GM21360 (cell line): ENCODE data around the gene RANBP3.

Experiments
- ATAC-seq: cut with Tn5 transposase; IDR thresholded peaks from one replicate; pipeline ENCODE4 v1.9.1; 2021; ENCODE audit warnings: mild to moderate bottlenecking, moderate library complexity; ENCODE audit not compliant: unreplicated experiment

The RANBP3 gene

DNA sequence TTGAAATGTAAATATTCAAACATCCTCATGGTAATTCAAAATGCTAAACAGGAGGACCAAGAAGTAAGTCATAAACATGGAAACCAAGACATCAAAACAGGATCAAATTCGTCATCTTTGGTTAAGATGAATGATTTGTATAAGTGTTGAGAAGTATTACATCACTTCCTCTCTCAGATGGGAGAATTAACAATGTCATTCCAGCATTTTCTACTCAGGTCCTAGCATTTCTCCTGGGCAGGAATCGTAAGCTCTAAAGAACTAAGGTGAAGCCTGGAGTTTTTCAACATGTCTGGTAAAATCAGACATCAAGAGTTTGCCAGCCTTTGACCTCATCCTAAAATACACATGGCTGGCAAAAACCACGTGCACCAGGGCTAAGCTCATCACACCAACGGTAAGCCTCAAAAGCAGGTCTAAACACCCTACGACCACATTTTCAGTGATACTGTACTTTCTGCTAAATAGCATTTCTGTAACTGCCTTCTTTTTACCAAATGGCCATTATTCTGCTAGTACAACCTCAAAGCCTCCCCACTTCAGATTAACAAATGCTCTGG lies 24.8 kb downstream of the RANBP3 start:
- ATAC-seq, result no peak

GRCh38 chr19:5952193-5953029 lies 25.5 kb downstream of the RANBP3 start:
- no peak for ATAC-seq

GRCh38 chr19:5951338-5951861 lies 26.5 kb downstream of the RANBP3 start:
- no peak for ATAC-seq

DNA sequence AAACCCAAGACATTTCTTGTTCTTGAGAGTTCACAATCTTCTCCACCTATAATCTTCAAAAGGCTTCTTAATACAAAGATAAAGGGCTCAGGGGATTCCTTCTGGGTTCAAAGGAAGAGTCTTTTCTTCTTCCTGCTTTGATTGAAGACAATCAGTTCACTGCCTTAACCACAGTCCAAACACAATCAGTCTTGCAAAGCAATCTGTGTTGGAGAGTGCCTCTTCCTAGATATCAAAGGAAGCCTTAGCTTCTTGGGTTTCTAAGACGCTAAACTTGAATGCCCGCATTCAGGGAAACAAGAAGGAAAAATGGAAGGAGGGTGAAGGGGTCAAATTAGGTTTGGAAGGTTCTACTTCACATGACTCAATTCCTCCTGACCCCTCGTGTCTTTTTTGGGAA lies 27.2 kb downstream of the RANBP3 start:
- ATAC-seq, result no peak

GRCh38 chr19:5949792-5950305 lies 28.1 kb downstream of the RANBP3 start:
- no peak for ATAC-seq

- no peak for ATAC-seq
Observed at GRCh38 chr19:5948752-5949564, 29.0 kb downstream of the RANBP3 start.

DNA sequence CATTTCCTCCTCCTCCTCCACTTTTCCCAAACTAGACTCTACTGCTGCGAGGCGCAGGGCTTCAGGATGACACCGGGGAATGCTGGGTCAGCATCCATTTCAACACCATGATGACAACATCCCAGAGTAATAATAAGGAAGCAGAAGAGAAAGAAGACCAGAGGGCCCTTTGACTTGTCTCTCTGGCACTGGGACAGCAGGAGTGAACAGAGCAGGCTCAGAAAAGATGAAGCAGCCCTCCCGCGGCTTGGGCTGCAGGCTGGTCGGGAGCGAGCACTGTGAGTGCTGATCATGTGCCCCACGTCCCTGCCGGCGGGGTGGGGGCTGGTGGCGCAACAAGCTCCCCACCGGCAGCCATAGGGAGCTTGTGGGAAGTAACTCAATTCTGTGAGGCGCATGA lies 30.5 kb downstream of the RANBP3 start:
- no peak for ATAC-seq

- no peak for ATAC-seq
Observed at GRCh38 chr19:5943623-5944022, 34.3 kb downstream of the RANBP3 start.

DNA sequence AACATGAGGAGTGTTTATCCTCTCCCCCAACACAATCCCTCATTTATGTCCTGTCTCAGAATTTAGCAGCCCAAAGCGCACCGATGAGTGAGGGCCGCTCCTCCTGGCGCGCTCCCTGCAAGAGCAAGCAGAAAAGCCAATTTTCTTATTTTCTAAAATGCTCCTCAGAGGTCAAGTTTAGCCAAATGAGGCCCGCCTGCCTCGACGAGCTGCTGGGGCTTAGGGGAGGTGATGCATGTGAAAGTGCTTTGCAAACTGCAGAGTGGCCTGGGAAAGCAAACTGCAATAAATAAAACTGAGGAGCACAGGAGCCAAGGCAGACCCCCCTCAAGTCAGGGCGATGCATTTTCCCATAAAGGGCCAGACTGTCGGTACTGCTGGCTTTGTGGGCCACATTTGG lies 34.9 kb downstream of the RANBP3 start:
- no peak for ATAC-seq

- no peak for ATAC-seq
Observed at GRCh38 chr19:5941673-5942072, 36.3 kb downstream of the RANBP3 start.

DNA sequence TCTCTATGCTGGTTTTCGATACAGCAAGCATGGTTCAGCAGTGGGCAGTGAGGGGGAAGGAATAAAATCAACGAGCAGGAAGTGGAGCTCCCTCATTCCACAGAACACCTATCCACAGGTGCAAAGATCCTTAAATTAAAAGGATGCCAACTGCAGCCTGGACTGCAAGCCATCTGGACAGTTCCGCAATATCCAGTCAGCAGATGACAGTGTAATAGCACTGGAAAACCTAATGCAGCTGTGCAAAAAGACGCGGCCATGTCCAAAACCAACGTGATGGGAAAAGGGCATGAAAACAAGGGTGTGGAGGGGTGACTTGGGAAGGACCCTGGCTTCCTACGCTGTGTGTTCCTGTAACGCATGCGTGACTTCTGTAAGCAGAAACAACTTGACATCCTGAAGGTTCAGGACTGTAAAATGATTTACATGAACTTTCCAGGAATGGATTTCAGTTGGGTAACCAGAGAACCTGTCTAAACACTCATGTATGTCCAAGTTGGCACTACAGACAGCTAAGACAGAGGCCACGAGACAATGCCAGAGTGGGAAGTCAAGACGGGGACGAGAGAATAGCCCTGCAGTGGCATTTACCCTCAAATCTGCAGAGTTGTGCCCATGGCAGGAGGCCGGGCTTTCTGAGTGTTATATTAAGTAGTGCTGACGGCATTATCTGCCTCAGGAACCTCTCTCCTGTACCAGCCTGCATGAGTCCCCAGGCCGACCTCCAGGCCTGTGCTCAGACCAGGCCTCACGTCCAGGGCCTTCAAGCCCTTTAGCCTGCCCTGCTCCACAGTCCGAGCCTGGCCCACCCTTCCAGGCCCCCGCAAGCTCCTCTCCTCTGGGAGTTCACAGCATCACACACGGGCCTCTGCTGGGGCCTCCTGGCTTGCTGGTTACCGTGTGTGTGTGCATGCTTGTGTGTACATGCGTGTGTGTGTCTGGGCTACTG lies 37.4 kb downstream of the RANBP3 start:
- ATAC-seq, result no peak

GRCh38 chr19:5937550-5937949 lies 40.4 kb downstream of the RANBP3 start:
- no peak for ATAC-seq

- ATAC-seq, result no peak
Observed at GRCh38 chr19:5936292-5936592, 41.7 kb downstream of the RANBP3 start.

DNA sequence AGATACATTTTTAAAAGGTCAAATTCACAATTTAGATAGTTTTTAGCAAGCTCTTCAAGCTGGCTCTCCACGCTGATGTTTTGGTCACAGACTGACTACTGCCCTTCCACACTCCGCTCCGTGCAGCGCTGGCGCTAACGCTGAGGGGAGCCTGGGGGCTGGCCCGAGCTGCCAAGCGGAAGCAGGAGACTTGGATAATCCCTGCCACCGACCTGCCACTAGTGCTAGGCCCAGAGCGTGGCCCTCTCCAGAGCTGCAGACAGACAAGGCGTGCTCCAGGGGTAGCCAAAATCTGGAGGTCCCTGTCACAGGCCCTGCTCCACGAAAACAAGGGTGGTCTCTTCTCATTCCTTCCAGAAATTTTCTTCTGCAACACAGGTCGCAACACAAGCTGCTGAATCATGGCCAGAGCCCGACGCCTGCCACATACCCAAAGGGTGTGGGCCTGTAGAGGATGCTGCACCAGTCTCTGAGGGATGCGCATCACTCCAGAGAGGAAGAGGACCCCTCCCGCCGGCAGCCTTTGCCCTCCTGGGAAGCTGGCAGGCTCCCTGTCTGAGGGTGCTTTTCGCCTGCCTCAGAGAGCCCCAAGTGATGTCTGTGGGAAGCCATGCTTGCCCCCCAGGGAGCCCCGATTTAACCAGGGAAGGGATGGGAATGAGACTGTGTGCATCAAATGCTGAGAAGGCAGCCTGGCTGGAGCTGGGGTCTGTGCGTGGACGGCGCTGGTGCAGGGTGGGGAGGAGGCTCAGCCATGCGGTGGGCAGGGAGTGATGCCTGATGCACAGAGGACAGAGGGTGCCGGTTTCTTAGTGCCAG lies 42.3 kb downstream of the RANBP3 start:
- ATAC-seq, result no peak

DNA sequence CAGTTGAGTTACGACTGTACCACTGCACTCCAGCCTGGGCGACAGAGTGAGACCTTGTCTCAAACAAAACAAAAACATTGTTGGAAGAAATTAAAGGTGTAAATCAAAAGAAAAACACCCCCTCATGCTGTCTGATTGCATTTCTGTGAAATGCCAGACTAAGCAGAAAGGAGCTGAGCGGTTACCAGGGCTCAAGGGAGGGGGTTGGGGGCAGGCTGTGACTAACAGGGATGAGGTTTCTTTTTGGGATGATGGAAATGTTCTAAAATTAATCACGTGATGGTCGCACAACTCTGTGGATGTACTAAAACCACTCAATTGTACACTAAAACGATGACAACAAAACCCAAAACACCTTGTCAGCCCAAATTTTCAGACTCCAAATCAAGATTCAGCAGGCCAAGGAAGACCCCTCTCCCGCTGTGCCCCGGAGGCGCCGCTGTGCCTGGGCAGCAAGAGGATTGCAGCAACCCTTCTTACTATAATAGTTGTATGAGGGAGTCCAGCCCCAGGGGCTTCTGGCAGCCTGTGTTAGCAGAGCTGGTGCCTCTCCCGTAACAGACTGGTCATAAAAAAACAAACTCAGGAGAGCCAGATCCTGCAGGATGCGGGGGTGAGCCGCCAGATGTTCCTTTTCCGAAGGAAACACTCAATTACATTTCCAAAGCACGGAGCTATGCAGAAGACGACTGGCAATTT lies 43.0 kb downstream of the RANBP3 start:
- ATAC-seq, result no peak

GRCh38 chr19:5934069-5934401 lies 43.9 kb downstream of the RANBP3 start:
- ATAC-seq, result no peak

GRCh38 chr19:5933391-5934068 lies 44.4 kb downstream of the RANBP3 start:
- ATAC-seq, result no peak

GRCh38 chr19:5932609-5933262 lies 45.2 kb downstream of the RANBP3 start:
- no peak for ATAC-seq
